Measurements from ENCODE around the gene NLRP8. TPM values are rescaled to one million over a fixed set of nuclear protein-coding genes. Genes with fewer than 3 reads are reported as not detected.

The NLRP8 gene
- total and polyA plus RNA-seq, 4 experiments from 2014 or later: not detected

DNA sequence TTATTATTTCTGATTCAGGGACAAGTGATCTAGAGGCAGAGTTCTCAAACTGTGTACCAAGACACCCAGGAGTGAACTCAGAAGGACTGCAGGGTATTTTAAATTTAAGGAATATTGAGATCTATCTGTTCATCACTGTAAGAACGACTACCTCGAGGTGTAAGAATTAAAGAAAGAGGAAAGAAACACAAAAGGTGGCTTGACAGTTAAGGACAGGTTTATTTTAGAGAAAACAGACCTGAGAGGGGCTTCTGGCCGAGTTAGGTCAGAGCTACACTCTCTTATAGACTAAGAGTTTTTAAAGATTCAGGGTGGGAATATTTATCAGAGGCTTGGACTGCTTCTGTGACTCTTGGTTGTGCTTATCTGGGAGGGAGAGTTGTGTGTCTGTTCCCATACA is 26.4 kb downstream of the NLRP8 start:
- Mint-ChIP-seq H3K27me3 (peaks cover 2 to 5% of the 10 kb centered on the region in 2 donors), H3K36me3 (peaks cover 0 to under 1% of the 10 kb centered on the region in 2 donors), H3K9me3 (peaks cover 4 to 63% (median 22%) of the 10 kb centered on the region in 8 donors), H3K27ac (no peak overlapping the region), H3K4me1 (no peaks in the 10 kb centered on the region), H3K4me3 (no peak overlapping the region)
- Histone ChIP-seq H3K27ac (ENCODE audit: low read depth, low read length) (no peak overlapping the region), H3K36me3 (ENCODE audit: insufficient read depth, low read length) (no peaks in the 10 kb centered on the region), H3K4me3 (ENCODE audit: low read length in 2 of 2) (no peak overlapping the region), H3K9me3 (ENCODE audit: control insufficient read depth in 1 of 2, low read length in 2 of 2) (peaks cover 0 to under 1% of the 10 kb centered on the region in 2 donors), H3K27me3 (ENCODE audit: insufficient read depth, low read length) (no peaks in the 10 kb centered on the region), H3K4me1 (ENCODE audit: insufficient read depth, low read length) (no peaks in the 10 kb centered on the region)
- intact Hi-C loops (cut with micrococcal nuclease): no loop called here
- DNase-seq: no peak
- ChIA-PET POLR2A (ENCODE audit: partially characterized antibody) (no interaction called here), CTCF (ENCODE audit: partially characterized antibody) (no interaction called here)

GRCh38 chr19:55980415-55980814 is 32.8 kb downstream of the NLRP8 start:
- ChIA-PET CTCF (ENCODE audit: partially characterized antibody) (no interaction called here), POLR2A (ENCODE audit: partially characterized antibody) (no interaction called here)
- Mint-ChIP-seq H3K27ac (no peak overlapping the region), H3K36me3 (peaks cover 0 to 4% of the 10 kb centered on the region in 2 donors), H3K4me3 (no peak overlapping the region), H3K9me3 (peaks cover 2 to 34% (median 21%) of the 10 kb centered on the region in 8 donors), H3K27me3 (peaks cover 2 to 4% of the 10 kb centered on the region in 2 donors), H3K4me1 (no peaks in the 10 kb centered on the region)
- Histone ChIP-seq H3K27ac (ENCODE audit: low read depth, low read length) (no peak overlapping the region), H3K36me3 (ENCODE audit: insufficient read depth, low read length) (no peaks in the 10 kb centered on the region), H3K4me1 (ENCODE audit: insufficient read depth, low read length) (no peaks in the 10 kb centered on the region), H3K27me3 (ENCODE audit: insufficient read depth, low read length) (no peaks in the 10 kb centered on the region), H3K4me3 (ENCODE audit: low read length in 2 of 2) (no peak overlapping the region), H3K9me3 (ENCODE audit: control insufficient read depth in 1 of 2, low read length in 2 of 2) (peaks cover 0 to 6% of the 10 kb centered on the region in 2 donors)
- no peak for DNase-seq
- intact Hi-C loops (cut with micrococcal nuclease): no loop called here

DNA sequence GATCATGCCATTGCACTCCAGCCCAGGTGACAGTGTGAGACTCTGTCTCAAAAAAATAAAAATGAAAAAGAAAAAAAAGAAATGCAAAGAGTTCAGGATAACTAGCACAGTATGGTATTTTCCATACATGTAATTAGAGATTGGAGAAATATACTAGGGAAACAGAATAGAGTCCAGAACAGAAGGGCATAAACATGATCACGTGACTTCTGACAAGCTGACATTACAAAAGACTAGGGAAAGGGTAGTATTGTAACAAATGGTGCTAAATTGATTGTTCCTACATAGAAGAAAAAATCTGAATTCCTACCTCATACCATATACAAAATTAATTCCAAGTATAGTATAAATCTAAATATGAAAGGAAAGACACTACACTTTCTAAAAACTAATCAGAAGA is 37.6 kb downstream of the NLRP8 start:
- H3K4me3 ChIP-seq (ENCODE audit: low read length in 2 of 2): no peak overlapping the region
- Mint-ChIP-seq H3K9me3 (peaks cover 0 to 17% (median 8%) of the 10 kb centered on the region in 8 donors), H3K4me3 (no peak overlapping the region), H3K27me3 (no peaks in the 10 kb centered on the region), H3K36me3 (no peaks in the 10 kb centered on the region), H3K27ac (no peak overlapping the region), H3K4me1 (no peaks in the 10 kb centered on the region)
- ChIA-PET CTCF (ENCODE audit: partially characterized antibody) (no interaction called here), POLR2A (ENCODE audit: partially characterized antibody) (no interaction called here)
- H3K9me3 ChIP-seq (ENCODE audit: control insufficient read depth in 1 of 2, low read length in 2 of 2): no peaks in the 10 kb centered on the region
- H3K36me3 ChIP-seq (ENCODE audit: insufficient read depth, low read length): no peaks in the 10 kb centered on the region
- no peak for DNase-seq
- no peaks in the 10 kb centered on the region for H3K4me1 ChIP-seq (ENCODE audit: insufficient read depth, low read length)
- no peak overlapping the region for H3K27ac ChIP-seq (ENCODE audit: low read depth, low read length)
- no peaks in the 10 kb centered on the region for H3K27me3 ChIP-seq (ENCODE audit: insufficient read depth, low read length)
- intact Hi-C loops (cut with micrococcal nuclease): no loop called here

DNA sequence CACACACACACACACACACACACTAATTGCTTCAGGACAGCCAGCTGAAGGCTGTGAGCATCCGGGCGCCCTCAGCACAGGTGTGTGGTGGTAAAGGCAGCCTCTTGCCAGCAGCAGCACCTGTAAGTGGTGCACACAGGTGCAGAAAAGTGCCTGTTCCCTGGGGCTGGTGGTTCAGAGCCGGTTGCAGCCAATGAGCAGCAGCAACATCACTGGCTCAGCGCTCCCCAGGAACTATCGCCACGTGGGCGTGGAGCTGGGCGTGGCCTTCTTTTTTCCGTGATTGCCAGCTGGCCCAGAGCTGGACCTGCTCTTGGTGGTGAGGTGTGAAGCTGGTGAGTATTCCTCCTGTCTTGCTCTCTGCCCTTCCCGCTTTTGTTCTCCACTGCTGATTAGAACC is 38.9 kb downstream of the NLRP8 start, which contains the start of gene NLRP5:
NLRP5 (plus strand) TSS at position 289 of the 400 bp plus-strand sequence.
- no peaks in the 10 kb centered on the region for H3K27me3 ChIP-seq (ENCODE audit: insufficient read depth, low read length)
- H3K4me1 ChIP-seq (ENCODE audit: insufficient read depth, low read length): no peaks in the 10 kb centered on the region
- CTCF ChIA-PET (ENCODE audit: partially characterized antibody): no interaction called here
- Mint-ChIP-seq H3K27ac (no peak within 1 kb of the TSS), H3K4me1 (no peaks in the 10 kb centered on the region), H3K4me3 (no peak within 1 kb of the TSS), H3K36me3 (no peaks in the 10 kb centered on the region), H3K27me3 (no peaks in the 10 kb centered on the region), H3K9me3 (peaks cover 0 to 16% (median 7%) of the 10 kb centered on the region in 8 donors)
- intact Hi-C loops (cut with micrococcal nuclease): no loop called here
- H3K27ac ChIP-seq (ENCODE audit: low read depth, low read length): no peak within 1 kb of the TSS
- no peak within 1 kb of the TSS for H3K4me3 ChIP-seq (ENCODE audit: low read length in 2 of 2)
- POLR2A ChIA-PET (ENCODE audit: partially characterized antibody): no interaction called here
- H3K36me3 ChIP-seq (ENCODE audit: insufficient read depth, low read length): no peaks in the 10 kb centered on the region
- H3K9me3 ChIP-seq (ENCODE audit: control insufficient read depth in 1 of 2, low read length in 2 of 2): no peaks in the 10 kb centered on the region
- DNase-seq: no peak

- Mint-ChIP-seq H3K4me3 (no peak overlapping the region), H3K27ac (no peak overlapping the region), H3K4me1 (no peaks in the 10 kb centered on the region), H3K36me3 (no peaks in the 10 kb centered on the region), H3K27me3 (no peaks in the 10 kb centered on the region), H3K9me3 (peaks cover 4 to 36% (median 9%) of the 10 kb centered on the region in 8 donors)
- H3K4me3 ChIP-seq (ENCODE audit: low read length in 2 of 2): no peak overlapping the region
- POLR2A ChIA-PET (ENCODE audit: partially characterized antibody): no interaction called here
- no peaks in the 10 kb centered on the region for H3K27me3 ChIP-seq (ENCODE audit: insufficient read depth, low read length)
- intact Hi-C loops (cut with micrococcal nuclease): no loop called here
- H3K36me3 ChIP-seq (ENCODE audit: insufficient read depth, low read length): no peaks in the 10 kb centered on the region
- CTCF ChIA-PET (ENCODE audit: partially characterized antibody): no interaction called here
- no peak overlapping the region for H3K27ac ChIP-seq (ENCODE audit: low read depth, low read length)
- H3K4me1 ChIP-seq (ENCODE audit: insufficient read depth, low read length): no peaks in the 10 kb centered on the region
- H3K9me3 ChIP-seq (ENCODE audit: control insufficient read depth in 1 of 2, low read length in 2 of 2): no peaks in the 10 kb centered on the region
- DNase-seq: no peak
Measured at GRCh38 chr19:55990831-55991230, 43.2 kb downstream of the NLRP8 start.

- Mint-ChIP-seq H3K4me1 (peaks cover 0 to 3% (median 0%) of the 10 kb centered on the region in 4 donors), H3K9me3 (peaks cover 6 to 47% (median 17%) of the 10 kb centered on the region in 8 donors), H3K27me3 (peaks cover 0 to 1% of the 10 kb centered on the region in 2 donors), H3K4me3 (no peak overlapping the region), H3K27ac (peak overlapping the region in 2 of 7 donors; percentile 42 to 47), H3K36me3 (no peaks in the 10 kb centered on the region)
- intact Hi-C loops (cut with micrococcal nuclease): no loop called here
- ChIA-PET POLR2A (ENCODE audit: partially characterized antibody) (no interaction called here), CTCF (ENCODE audit: partially characterized antibody) (no interaction called here)
- H3K4me1 ChIP-seq (ENCODE audit: insufficient read depth, low read length): no peaks in the 10 kb centered on the region
- H3K27me3 ChIP-seq (ENCODE audit: insufficient read depth, low read length): no peaks in the 10 kb centered on the region
- no peak overlapping the region for H3K4me3 ChIP-seq (ENCODE audit: low read length in 2 of 2)
- H3K9me3 ChIP-seq (ENCODE audit: control insufficient read depth in 1 of 2, low read length in 2 of 2): no peaks in the 10 kb centered on the region
- no peak overlapping the region for H3K27ac ChIP-seq (ENCODE audit: low read depth, low read length)
- H3K36me3 ChIP-seq (ENCODE audit: insufficient read depth, low read length): no peaks in the 10 kb centered on the region
- DNase-seq: no peak
Measured at GRCh38 chr19:55993492-55993891, 45.9 kb downstream of the NLRP8 start.

DNA sequence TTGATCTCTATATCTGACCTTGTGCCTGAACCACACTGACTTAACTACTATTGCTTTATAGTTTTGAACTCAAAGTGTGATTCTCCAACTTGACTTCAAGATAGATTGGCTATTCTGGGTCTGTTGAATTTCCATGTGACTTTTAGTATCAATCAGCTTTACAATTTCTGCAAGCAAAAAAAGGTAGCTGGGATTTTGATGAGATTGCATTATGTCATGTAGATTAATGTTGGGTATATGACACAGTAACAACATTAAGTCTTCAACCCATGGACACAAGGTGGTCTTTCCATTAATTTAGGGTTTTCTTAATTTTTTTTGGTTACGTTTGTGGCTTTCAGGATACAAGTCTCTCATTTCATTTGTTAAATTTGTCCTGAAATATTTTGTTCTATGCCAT is 67.1 kb downstream of the NLRP8 start:
- H3K36me3 ChIP-seq (ENCODE audit: insufficient read depth, low read length): no peaks in the 10 kb centered on the region
- no peaks in the 10 kb centered on the region for H3K4me1 ChIP-seq (ENCODE audit: insufficient read depth, low read length)
- Mint-ChIP-seq H3K27ac (no peak overlapping the region), H3K4me1 (no peaks in the 10 kb centered on the region), H3K36me3 (no peaks in the 10 kb centered on the region), H3K9me3 (peaks cover 0 to 38% (median 21%) of the 10 kb centered on the region in 8 donors), H3K4me3 (no peak overlapping the region), H3K27me3 (peaks cover 1 to 2% of the 10 kb centered on the region in 2 donors)
- H3K9me3 ChIP-seq (ENCODE audit: control insufficient read depth in 1 of 2, low read length in 2 of 2): no peaks in the 10 kb centered on the region
- H3K4me3 ChIP-seq (ENCODE audit: low read length in 2 of 2): no peak overlapping the region
- ChIA-PET POLR2A (ENCODE audit: partially characterized antibody) (no interaction called here), CTCF (ENCODE audit: partially characterized antibody) (no interaction called here)
- no peak for DNase-seq
- intact Hi-C loops (cut with micrococcal nuclease): no loop called here
- no peak overlapping the region for H3K27ac ChIP-seq (ENCODE audit: low read depth, low read length)
- H3K27me3 ChIP-seq (ENCODE audit: insufficient read depth, low read length): no peaks in the 10 kb centered on the region

- Histone ChIP-seq H3K9me3 (ENCODE audit: control insufficient read depth in 1 of 2, low read length in 2 of 2) (no peaks in the 10 kb centered on the region), H3K27ac (ENCODE audit: low read depth, low read length) (no peak overlapping the region), H3K4me3 (ENCODE audit: low read length in 2 of 2) (no peak overlapping the region), H3K27me3 (ENCODE audit: insufficient read depth, low read length) (no peaks in the 10 kb centered on the region), H3K4me1 (ENCODE audit: insufficient read depth, low read length) (no peaks in the 10 kb centered on the region), H3K36me3 (ENCODE audit: insufficient read depth, low read length) (no peaks in the 10 kb centered on the region)
- no peak overlapping the region for H3K27ac Mint-ChIP-seq
- ChIA-PET CTCF (ENCODE audit: partially characterized antibody) (no interaction called here), POLR2A (ENCODE audit: partially characterized antibody) (no interaction called here)
- H3K36me3 Mint-ChIP-seq: no peaks in the 10 kb centered on the region
- peaks cover 0 to 38% (median 17%) of the 10 kb centered on the region in 8 donors for H3K9me3 Mint-ChIP-seq
- H3K27me3 Mint-ChIP-seq: peaks cover 1 to 2% of the 10 kb centered on the region in 2 donors
- no peak overlapping the region for H3K4me3 Mint-ChIP-seq
- intact Hi-C loops (cut with micrococcal nuclease): no loop called here
- H3K4me1 Mint-ChIP-seq: no peaks in the 10 kb centered on the region
- DNase-seq: no peak
Measured at GRCh38 chr19:56015756-56016155, 68.1 kb downstream of the NLRP8 start.
